22Rv1 (cell line): ENCODE data around the gene UBE2E1.

Experiments used
- ZFX ChIP-seq: fragments of 450-650 bp; IDR thresholded peaks from 2 replicates; pipeline ENCODE4 v1.6.1; 2017; ENCODE audit warnings: antibody characterized with exemption, borderline replicate concordance
- TF ChIP-seq, protein P1 (sequence below): fragments of 450-650 bp; IDR thresholded peaks from 2 replicates; pipeline ENCODE4 v1.5.1; 2017; ENCODE audit warnings: mild to moderate bottlenecking

DNA sequence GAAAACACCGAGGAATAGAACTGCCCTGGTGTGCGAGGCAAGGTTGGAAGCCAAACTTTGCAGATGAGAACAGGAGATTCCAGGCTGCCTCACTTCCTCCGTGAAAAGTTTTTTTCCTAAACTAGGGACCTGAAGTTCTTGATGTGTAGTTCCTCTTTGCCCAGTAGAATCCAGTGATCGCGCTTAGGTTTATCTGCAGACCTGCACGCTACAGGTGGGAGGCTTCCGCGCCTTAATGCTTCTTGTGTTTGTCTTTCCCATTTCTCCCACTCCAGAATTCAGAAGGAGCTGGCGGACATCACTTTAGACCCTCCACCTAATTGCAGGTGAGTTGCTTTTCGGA is 5.4 kb downstream of the UBE2E1 start:
- TF ChIP-seq, protein P1, sequence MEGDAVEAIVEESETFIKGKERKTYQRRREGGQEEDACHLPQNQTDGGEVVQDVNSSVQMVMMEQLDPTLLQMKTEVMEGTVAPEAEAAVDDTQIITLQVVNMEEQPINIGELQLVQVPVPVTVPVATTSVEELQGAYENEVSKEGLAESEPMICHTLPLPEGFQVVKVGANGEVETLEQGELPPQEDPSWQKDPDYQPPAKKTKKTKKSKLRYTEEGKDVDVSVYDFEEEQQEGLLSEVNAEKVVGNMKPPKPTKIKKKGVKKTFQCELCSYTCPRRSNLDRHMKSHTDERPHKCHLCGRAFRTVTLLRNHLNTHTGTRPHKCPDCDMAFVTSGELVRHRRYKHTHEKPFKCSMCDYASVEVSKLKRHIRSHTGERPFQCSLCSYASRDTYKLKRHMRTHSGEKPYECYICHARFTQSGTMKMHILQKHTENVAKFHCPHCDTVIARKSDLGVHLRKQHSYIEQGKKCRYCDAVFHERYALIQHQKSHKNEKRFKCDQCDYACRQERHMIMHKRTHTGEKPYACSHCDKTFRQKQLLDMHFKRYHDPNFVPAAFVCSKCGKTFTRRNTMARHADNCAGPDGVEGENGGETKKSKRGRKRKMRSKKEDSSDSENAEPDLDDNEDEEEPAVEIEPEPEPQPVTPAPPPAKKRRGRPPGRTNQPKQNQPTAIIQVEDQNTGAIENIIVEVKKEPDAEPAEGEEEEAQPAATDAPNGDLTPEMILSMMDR: no peak
- TF ChIP-seq ZFX: no peak
